ENCODE results near the gene PCDH7. TPM values are rescaled to one million over a fixed set of nuclear protein-coding genes. Genes with fewer than 3 reads are reported as not detected.

Gene PCDH7, protein sequence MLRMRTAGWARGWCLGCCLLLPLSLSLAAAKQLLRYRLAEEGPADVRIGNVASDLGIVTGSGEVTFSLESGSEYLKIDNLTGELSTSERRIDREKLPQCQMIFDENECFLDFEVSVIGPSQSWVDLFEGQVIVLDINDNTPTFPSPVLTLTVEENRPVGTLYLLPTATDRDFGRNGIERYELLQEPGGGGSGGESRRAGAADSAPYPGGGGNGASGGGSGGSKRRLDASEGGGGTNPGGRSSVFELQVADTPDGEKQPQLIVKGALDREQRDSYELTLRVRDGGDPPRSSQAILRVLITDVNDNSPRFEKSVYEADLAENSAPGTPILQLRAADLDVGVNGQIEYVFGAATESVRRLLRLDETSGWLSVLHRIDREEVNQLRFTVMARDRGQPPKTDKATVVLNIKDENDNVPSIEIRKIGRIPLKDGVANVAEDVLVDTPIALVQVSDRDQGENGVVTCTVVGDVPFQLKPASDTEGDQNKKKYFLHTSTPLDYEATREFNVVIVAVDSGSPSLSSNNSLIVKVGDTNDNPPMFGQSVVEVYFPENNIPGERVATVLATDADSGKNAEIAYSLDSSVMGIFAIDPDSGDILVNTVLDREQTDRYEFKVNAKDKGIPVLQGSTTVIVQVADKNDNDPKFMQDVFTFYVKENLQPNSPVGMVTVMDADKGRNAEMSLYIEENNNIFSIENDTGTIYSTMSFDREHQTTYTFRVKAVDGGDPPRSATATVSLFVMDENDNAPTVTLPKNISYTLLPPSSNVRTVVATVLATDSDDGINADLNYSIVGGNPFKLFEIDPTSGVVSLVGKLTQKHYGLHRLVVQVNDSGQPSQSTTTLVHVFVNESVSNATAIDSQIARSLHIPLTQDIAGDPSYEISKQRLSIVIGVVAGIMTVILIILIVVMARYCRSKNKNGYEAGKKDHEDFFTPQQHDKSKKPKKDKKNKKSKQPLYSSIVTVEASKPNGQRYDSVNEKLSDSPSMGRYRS (N-terminal part only)
- 100 to 1,000 TPM in 1 of 2 donors, 10 to 100 TPM in 1; 90.8 to 102 TPM for total RNA-seq
- 20.2 TPM for polyA plus RNA-seq (2013, experiment 1 of 2)
- 25.7 TPM for polyA plus RNA-seq (2013, experiment 2 of 2)
- long read RNA-seq, experiment 1, full-length matches to known transcripts, result 13 of 29 reads
- long read RNA-seq, experiment 1, partial matches to known transcripts, result 3 of 29 reads
- long read RNA-seq, experiment 1, other reads (novel, unspliced or antisense), result 13 of 29 reads
- long read RNA-seq, experiment 2, full-length matches to known transcripts, result 37 of 123 reads
- long read RNA-seq, experiment 2, partial matches to known transcripts, result 27 of 123 reads
- long read RNA-seq, experiment 2, other reads (novel, unspliced or antisense), result 59 of 123 reads
- long read RNA-seq, experiment 3, full-length matches to known transcripts, result 10 of 19 reads
- long read RNA-seq, experiment 3, partial matches to known transcripts, result 0 of 19 reads
- long read RNA-seq, experiment 3, other reads (novel, unspliced or antisense), result 9 of 19 reads
- long read RNA-seq, experiment 4, full-length matches to known transcripts, result 4 of 8 reads
- long read RNA-seq, experiment 4, partial matches to known transcripts, result 0 of 8 reads
- long read RNA-seq, experiment 4, other reads (novel, unspliced or antisense), result 4 of 8 reads

DNA sequence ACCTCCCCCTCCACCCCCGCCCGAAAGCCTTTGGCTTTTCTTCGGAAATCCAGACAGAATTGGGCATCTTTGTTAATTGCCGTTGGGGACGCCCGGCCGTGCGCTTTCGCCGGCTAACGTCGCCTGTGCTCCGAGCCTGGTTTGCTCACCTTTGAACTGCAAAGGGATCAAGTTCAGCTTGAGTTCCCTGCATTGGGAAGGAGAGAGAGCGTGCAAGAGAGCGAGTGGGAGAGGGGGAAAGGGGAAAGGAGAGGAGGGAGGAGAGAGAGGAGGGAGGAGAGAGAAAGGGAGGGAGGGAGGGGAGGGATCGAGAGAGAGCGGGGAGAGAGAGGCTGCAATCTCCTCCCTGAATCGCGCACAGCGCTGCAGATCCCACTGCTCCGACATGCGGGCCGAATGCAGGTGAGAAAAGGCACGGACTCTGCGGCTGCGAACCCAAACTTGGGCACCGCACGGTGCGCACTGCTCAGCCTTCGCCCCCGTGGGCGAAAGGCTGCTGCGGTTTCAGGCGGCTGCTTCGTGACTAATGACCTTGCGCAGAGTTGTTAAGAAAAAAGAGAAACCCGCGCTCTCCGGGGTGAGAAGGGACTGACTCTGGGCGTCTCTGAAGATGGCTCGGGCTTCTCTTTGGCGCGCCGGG is at the start of gene PCDH7:
TSS of gene PCDH7 (plus strand) at position 349 of the 640 bp plus-strand sequence. CDS start 1,054 bp downstream, outside the sequence.
- TF ChIP-seq, protein P1, sequence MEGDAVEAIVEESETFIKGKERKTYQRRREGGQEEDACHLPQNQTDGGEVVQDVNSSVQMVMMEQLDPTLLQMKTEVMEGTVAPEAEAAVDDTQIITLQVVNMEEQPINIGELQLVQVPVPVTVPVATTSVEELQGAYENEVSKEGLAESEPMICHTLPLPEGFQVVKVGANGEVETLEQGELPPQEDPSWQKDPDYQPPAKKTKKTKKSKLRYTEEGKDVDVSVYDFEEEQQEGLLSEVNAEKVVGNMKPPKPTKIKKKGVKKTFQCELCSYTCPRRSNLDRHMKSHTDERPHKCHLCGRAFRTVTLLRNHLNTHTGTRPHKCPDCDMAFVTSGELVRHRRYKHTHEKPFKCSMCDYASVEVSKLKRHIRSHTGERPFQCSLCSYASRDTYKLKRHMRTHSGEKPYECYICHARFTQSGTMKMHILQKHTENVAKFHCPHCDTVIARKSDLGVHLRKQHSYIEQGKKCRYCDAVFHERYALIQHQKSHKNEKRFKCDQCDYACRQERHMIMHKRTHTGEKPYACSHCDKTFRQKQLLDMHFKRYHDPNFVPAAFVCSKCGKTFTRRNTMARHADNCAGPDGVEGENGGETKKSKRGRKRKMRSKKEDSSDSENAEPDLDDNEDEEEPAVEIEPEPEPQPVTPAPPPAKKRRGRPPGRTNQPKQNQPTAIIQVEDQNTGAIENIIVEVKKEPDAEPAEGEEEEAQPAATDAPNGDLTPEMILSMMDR (conservative IDR thresholded peaks at IDR 0.05), result no peak
- Mint-ChIP-seq H3K27me3 (ENCODE audit: insufficient read depth) (peaks cover 47% of the 10 kb centered on the region), H3K36me3 (ENCODE audit: low read depth) (peaks cover 24% of the 10 kb centered on the region), H3K9me3 (no peaks in the 10 kb centered on the region), H3K4me1 (peaks cover 25% of the 10 kb centered on the region), H3K4me3 (peak within 1 kb of the TSS; percentile 94), H3K27ac (peak within 1 kb of the TSS; percentile 92)
- H3K36me3 ChIP-seq (ENCODE audit: control insufficient read depth, insufficient read depth, low read length), result peaks cover 15% of the 10 kb centered on the region
- H3K27me3 ChIP-seq (ENCODE audit: control insufficient read depth, insufficient read depth, low read length, poor library complexity, severe bottlenecking), result no peaks in the 10 kb centered on the region
- 0% methylated on average over 13 to 44 of the region's 44 CpGs for WGBS, 2 experiments (ENCODE audit: insufficient coverage in 1 of 2, insufficient read length in 1 of 2)
- H3K4me1 ChIP-seq (ENCODE audit: control insufficient read depth, insufficient read depth, low read length), result no peaks in the 10 kb centered on the region
- H3K27ac ChIP-seq (ENCODE audit: low read depth, low read length), result peak within 1 kb of the TSS; percentile 10
- peak; percentile 87 for DNase-seq
- peak within 1 kb of the TSS; percentile 96 for H3K4me3 ChIP-seq (ENCODE audit: low read length)
- H3K9ac ChIP-seq (ENCODE audit: extremely low read depth, low read length, poor library complexity, severe bottlenecking), result peak within 1 kb of the TSS; percentile 66
- H3K9me3 ChIP-seq (ENCODE audit: control insufficient read depth, low read length), result no peaks in the 10 kb centered on the region

DNA sequence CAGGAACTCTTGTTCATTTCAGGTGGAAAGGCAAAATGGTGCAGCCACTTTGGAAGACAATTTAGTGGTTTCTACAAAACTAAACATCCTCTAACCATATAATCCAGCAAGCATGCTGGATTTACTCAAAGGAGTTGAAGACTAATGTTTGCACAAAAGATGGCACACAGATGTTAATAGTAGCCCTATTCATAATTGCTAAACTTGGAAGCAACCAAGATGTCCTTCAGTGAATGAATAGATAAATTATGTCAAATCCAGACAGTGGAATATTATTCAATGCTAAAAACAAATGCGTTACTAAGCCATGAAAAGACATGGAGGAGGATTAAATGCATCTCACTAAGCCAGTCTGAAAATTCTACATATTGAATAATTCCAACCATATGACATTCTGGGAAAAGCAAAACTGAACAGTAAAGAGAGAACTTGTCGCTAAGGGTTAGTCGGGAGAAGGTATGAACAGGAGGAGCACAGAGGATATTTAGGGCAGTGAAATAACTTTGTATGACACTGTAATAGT is 48.2 kb upstream of the PCDH7 start:
- DNase-seq, result no peak
- H3K27me3 ChIP-seq (ENCODE audit: control insufficient read depth, insufficient read depth, low read length, poor library complexity, severe bottlenecking), result no peaks in the 10 kb centered on the region
- H3K4me3 ChIP-seq (ENCODE audit: low read length), result no peak overlapping the region
- TF ChIP-seq, protein P1 (conservative IDR thresholded peaks at IDR 0.05), result no peak
- no peaks in the 10 kb centered on the region for H3K36me3 ChIP-seq (ENCODE audit: control insufficient read depth, insufficient read depth, low read length)
- peaks cover 4% of the 10 kb centered on the region for H3K9me3 ChIP-seq (ENCODE audit: control insufficient read depth, low read length)
- no peaks in the 10 kb centered on the region for H3K4me1 ChIP-seq (ENCODE audit: control insufficient read depth, insufficient read depth, low read length)
- peaks cover 9% of the 10 kb centered on the region for H3K9me3 Mint-ChIP-seq
- WGBS, 2 experiments (ENCODE audit: insufficient coverage in 1 of 2, insufficient read length in 1 of 2), result 99% methylated on average over 3 of the region's 3 CpGs; no CpG with 5 or more reads in 1 of the 2 experiments
- H3K27ac Mint-ChIP-seq, result no peak overlapping the region
- peaks cover 1% of the 10 kb centered on the region for H3K4me1 Mint-ChIP-seq
- no peak overlapping the region for H3K9ac ChIP-seq (ENCODE audit: extremely low read depth, low read length, poor library complexity, severe bottlenecking)
- H3K27me3 Mint-ChIP-seq (ENCODE audit: insufficient read depth), result no peaks in the 10 kb centered on the region
- H3K27ac ChIP-seq (ENCODE audit: low read depth, low read length), result no peak overlapping the region
- H3K36me3 Mint-ChIP-seq (ENCODE audit: low read depth), result no peaks in the 10 kb centered on the region
- H3K4me3 Mint-ChIP-seq, result no peak overlapping the region
